ENCODE results near the gene PIK3C2G.

Gene PIK3C2G

DNA sequence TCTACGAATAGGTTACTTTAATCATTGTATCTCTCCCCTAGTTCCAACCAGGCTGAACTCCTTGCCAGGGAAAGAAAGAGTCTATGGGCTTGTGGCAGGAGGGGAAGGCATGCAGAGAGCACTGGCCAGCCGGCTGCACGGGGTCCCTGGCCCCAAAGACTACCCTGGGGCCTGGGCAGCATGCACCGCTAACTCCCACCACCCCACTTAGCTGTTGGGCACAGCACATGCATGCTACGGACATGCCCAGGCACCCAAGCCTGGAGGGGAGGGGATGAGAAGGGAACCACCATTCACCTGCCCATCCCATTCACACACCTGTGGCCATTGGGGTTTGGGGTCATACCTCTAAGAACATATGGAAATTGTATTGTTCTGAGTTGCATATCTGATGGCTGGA is 94.1 kb downstream of the PIK3C2G start:
- DNase-seq = no peak

DNA sequence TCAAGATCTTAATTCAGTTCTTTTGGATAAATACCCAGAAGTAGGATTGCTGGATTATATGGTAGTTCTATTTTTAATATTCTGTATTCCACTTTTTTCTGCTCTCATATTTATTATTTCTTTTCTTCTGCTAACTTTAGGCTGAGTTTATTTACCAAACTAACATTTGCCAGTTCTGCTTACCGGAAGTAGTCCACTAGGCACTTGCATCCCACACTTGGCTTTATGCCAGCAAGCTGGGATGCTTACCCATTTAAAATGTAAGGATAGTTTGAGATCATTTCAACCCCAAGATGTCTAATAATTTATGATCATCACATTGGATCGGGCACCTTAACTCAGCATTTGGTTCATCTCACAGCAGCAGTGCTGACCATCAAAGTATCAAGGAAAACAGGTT is 96.8 kb downstream of the PIK3C2G start:
- no peak for DNase-seq

DNA sequence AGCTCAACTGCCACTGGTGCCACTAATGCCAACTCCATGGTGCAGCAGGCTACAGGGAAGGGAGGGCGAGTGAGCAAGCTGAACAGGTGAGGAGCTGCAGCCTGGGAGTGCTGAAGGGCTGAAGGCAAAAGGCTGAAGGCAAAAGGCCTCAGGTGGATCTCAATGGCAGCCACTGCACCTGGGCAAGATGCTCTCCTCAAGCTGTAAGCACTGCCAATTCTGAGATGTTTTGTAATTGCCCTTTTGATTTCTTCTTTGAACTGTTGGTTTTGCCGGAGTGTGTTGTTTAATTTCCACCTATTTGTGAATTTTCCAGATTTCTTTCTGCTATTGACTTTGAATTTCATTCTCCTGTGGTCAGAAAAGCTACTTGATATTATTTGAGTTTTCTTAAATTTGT is 97.6 kb downstream of the PIK3C2G start:
- no peak for DNase-seq

DNA sequence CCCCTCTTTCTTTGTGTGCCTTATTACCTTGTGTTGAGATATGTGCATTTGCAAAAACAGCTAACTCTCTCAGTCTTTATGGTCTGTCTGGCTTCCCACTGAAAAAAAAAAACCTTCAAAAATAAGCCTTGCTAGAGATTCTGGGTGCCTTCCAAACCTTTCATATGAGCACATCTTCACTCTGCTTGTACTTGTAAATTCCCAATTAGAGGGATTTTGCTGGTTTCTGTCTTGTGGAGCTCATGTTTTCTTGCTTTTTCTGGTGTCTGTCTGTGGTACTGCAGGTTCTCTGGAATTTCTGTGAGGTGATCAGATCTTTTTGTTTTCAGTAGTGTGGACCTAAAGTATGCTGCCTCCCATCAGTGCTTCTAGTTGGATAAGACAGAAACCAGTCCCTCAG is 100.1 kb downstream of the PIK3C2G start:
- DNase-seq = no peak

DNA sequence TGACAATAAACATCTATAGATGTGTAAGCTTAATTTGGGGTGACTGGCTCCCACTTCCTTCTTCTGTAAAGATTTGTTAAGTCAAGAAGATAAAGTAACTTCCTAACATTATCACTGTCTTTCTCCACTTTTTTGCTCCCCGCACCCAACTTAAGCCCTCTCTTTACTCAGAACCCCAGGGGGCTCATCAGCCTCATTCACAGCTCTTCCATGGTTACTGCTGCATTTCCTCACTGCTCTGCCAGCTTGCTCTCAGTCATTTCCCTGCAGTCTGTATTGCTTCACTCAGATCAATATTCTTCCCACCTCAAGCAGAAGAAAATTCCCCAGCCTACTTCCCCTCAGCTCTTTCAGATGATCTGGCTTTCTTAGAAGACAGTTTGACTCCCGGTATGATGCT is 102.0 kb downstream of the PIK3C2G start:
- no peak for DNase-seq

DNA sequence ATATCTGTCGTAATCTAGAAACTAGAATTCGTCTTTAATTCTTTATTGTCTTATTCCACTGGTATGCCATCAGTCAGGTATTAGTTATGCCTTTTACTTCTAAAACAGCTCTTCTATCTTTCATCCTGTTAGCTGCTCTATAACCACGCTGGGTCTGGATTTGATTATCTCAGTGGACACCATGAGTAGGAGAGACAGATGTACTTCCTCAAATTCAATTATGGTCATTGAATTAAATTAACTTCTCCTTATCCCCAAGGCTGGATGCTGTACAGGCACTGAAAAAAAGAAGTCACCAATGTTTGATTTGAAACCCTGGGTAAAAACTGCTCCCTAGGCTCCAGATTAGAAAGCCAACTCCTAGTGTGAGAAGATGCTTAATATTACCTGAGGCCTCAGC is 107.3 kb downstream of the PIK3C2G start:
- no peak for DNase-seq

DNA sequence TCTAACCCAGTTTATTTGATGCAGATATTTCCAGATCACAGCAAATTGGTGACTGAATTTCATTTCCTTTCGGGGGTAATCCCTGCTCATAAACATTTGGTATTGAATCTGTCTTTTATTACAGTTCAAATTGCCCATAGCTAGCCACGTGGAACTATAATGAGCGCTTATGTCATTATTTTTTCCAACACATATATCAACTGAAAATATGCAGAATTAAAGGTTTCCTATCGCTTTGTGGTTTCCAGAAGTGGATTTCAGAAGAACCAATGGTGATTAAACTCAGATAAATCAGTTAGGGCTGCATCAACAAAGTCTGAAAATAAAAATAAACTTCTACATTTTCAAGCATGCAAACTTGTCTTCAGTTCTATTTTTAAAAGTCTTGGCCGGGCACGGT is 111.9 kb downstream of the PIK3C2G start:
- DNase-seq = no peak

DNA sequence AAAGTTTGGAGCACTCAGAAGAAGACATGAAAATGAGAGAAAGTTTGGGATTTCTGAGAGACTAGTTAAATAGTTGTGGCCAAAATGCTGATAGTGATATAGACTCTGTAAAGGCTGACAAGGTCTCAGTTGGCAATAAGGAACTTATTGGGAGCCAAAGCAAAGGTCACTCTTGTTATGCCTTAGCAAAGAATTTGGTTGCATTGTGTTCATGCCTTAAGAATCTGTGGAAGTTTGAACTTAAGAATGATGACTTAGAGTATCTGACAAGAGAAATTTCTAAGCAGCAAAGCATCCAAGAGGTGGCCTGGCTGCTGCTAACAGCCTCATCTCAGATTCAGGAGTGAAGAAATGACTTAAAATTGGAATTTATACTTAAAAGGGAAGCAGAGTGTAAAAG is 113.8 kb downstream of the PIK3C2G start:
- DNase-seq = no peak

DNA sequence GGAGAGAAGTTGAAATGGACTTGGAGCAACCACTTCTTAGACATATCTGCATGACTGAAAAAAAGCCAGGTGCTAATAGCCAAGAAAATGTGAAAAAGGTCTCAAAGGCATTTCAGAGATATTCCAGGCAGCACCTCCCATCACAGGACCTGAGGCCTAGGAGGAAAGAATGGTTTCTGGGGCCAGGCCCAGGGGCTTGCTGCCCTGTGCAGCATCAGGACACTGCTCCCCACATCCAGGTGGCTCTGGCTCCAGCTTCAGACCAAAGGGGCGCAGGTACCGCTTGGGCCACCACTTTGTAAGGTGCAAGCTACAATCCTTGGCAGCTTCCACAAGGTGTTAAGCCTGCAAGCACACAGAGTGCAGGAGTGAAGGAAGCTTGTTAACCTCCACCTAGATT is 114.3 kb downstream of the PIK3C2G start:
- no peak for DNase-seq

DNA sequence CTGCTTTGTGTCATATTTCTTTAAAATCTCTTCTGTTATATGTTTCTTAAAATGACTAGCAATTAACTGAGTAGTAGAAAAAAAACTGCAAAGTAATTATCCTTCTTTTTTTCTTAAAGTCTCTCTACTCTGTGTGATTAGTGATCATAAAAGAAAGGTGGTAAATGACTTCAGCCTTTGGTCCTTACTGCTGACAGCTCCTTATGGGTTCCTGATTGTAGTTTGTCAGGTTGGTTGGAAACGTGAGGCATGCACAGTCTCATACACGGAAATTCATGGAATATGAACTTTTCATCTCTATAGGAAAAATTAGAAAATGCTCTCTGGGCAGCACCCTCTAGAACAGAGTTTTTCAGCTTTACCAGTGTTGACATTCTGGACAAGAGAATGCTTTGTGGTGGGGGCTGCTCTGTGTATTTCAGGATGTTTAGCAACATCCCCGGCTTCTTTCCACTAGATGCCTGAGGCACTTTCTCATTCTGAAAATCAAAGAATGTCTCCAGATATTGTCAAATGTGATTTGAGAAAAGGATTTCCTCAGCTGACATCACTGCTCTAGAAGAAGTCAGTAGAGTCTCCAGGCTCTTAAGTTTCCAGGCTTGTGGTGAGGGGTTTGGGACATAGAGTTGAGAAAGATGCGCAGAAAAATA is 121.0 kb downstream of the PIK3C2G start:
- DNase-seq = no peak

DNA sequence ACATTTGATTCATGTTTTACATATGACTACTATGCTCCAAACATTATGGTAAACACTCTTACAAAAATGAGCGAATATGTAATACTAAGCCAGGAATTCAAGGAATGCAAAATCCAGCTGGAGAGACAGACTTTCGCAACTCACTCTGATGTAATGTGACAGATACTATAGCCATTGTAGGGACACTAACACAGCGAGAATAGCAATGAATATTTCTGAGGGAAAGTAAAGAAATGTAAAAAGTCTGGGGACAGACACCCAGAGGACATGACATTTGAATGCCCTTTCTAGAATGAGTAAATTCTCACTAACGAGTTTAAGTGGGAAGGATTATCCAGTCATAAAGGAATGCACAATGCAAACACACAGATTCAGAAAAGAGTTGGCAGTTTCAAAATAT is 121.9 kb downstream of the PIK3C2G start:
- no peak for DNase-seq

DNA sequence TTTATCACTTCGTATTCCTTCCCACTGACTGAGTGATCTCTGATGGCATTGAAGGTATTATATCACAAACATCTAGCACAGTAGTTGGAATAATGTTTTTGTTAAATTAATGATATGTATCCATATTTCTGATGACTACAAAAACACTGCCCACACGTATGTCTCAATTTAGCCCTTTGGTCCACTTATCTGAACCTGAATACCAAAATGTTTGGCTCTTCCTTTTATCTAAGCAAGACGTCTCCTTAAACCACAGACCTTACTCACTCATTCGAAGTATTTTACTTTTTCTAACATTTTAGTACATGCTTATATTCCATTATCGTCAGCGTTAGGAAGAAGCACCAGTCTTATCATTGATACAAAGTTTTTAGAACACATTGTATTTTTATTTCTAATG is 126.4 kb downstream of the PIK3C2G start:
- DNase-seq = no peak

DNA sequence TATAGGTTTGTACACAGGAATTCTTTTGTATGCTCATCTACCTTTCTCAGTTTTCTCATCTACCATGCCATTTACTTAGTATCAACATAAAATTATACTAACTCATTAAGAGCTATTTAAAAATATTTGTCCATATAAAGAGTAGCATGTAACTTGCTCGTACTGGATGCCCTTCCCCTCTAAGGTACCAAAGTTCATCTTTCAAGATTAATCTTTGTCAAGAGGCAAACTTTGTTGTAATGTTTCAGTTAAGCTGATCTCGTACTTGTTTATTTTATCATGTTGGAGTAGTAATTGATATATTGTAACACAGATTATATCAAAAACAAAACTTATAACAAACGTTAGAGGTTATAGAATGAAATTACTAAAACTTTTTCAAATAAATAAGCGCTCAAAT is 128.5 kb downstream of the PIK3C2G start:
- DNase-seq = no peak

DNA sequence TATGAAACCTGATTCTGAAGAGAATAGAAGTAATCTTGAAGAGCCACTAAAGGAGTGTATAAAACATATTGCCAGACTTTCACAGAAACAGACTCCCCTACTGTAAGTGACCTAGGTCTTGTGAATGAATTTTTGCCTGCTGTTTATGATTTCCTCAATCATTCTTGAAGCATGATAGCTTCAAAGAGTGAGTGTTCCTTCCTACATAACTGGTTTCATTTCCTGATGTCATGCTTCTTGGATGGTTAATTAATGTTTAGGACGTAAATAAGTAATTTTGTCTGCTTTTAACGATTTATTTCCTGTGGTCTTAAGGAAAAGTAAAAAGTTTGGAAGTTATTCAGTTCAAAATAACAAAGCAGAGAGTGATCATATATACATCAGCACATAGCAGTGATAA is 129.8 kb downstream of the PIK3C2G start:
- no peak for DNase-seq

DNA sequence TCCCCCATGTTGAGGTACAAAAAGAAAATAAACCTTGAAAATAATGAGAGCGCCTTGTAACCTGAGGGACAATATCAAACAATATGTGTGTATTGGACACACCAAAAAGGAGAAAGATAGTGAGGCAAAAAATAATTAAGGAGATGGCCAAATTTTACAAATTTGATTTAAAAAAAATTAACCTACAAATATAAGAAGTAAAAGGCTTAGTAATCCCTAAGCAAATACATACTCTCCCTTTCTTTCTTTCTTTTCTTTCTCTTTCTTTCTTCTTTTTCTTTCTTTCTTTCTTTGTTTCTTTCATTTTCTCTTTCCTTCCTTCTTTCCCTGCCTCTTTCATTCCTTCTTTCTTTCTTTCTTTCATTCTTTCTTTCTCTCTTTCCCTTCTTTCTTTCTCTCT is 133.4 kb downstream of the PIK3C2G start:
- no peak for DNase-seq

DNA sequence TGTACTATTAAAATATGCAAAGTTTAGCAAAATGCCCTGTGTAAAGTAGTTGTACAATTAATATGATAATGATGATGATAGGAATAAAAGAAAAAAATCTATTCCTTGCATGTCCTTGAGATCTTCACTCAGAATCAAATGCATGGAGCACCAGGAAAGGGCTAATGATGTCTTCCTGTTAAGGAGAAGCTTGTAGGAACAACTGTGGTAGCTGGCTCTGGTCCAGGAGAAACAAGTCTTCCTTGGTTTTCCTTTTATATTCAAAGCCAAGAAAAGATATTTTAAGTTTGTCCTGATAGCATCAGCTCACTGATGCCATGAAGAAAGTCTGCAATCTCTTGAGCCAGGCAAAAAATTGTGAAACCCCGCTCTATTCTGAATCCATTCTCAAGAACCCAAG is 138.9 kb downstream of the PIK3C2G start:
- DNase-seq = no peak

DNA sequence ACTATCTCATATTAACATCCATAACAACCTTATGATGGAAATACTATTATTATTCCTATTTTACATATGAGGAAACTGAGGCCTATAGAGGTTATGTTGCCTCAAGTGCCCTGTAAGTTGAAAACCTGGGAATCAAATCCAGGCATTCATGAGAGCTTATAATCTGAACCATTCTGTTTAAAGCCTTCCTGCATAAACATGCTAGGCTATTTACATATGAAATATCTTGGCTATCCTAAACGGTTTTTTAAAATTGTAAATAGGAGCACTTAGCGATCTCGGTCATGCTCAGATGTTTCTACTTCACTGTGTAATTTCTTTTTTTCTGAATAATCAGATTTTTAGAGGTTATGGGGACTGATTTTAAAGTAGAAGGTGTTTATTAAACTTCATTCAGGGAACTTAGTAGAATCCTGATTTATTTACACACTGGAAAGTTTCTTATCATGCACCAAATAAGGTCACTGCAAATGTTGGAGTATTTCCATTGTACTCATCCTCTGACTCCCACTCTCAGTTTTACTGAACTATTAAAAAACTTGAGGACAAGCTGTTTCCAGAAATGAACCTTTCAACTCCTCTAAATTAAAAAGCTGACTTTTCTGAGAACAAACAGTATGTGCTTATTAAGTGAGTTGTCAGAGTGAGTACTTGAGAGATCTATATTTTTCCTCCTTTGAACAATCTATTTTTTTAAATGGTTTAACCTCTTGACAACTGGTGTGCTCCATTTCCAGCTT is 141.7 kb downstream of the PIK3C2G start:
- DNase-seq = no peak

DNA sequence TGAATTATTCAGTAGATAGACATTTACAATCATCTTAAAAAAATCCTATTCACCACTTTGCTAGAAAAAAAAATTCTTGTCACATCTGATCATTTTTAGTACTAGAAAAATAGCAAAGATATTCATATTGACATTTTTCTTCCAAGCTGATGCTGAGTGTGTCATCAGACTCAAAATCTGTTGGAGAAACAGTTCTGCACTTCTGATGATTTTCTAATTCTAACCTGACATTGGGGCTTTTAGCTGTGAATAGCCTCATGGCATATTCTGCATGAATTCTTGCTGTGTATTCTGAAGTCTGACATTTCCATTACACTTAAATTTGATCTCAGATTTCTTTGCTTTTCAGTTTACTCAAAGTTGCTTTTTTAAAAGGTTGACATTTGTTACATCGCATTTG is 150.1 kb downstream of the PIK3C2G start:
- DNase-seq = no peak

DNA sequence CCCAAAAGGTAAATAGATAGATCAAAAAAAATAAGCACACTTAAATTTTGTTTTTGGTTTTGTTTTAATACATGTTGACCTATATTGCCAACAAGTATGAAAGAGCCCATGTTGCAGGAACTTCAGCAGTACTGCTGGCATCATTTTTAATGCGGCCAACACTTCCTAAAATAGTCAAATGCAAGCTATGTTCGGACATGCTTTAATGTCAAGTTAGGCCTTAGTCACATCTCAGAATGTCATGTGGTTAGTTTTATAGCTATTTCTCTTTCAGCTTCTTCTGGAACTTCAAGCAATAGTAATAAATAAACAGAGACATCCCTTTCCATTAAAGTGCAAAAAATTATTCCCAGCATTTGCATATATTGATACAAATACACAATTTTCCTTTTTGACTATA is 153.4 kb downstream of the PIK3C2G start:
- no peak for DNase-seq

DNA sequence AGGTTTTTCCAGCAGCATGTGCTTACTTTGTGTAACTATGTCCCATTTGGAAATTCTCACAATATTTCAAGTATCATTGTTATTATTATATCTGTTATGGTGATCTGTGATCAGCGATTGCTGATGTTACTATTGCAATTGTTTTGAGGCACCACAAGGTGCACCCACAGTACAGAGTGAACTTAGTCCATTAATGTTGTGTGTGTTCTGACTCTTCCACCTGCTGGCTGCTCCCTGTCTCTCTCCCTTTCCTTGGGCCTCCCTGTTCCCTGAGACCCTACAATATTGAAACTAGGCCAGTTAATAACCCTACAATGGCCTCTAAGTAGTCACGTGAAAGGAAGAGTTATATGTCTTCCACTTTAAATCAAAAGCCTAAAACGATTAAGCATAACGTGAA is 153.9 kb downstream of the PIK3C2G start:
- no peak for DNase-seq

DNA sequence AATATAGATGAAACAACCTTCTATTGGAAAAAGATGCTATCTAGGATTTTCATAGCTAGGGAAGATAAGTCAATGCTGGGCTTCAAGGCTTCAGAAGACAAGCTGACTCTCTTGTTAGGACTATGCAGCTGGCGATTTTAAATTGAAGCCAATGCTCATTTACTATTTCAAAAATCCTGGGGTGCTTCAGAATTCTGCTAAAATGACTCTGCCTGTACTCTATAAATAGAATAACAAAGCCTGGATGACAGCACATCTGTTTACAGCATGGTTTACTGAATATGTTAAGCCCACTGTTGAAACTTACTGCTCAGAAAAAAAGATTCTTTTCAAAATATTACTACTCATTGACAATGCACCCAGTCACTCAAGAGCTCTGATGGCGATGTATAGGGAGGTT is 155.1 kb downstream of the PIK3C2G start:
- DNase-seq = no peak

DNA sequence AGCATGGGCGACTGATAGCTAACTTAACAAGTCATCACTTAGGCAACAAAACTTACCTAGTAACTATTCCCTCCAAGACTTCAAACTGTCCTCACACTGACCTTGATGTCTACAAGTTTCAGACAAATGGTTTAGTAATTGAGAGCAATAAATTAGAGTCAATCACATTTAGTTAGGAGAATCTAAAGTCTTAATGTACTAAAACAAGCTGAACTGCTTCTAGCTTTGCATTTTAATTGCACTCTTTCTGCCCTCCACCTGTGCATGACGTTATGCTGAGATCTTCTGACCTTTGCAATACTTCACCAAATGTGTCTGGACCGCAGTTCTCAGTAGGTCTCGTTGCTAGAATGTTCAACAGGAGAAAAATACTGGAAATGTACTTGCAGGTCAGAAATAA is 158.0 kb downstream of the PIK3C2G start:
- DNase-seq = no peak

DNA sequence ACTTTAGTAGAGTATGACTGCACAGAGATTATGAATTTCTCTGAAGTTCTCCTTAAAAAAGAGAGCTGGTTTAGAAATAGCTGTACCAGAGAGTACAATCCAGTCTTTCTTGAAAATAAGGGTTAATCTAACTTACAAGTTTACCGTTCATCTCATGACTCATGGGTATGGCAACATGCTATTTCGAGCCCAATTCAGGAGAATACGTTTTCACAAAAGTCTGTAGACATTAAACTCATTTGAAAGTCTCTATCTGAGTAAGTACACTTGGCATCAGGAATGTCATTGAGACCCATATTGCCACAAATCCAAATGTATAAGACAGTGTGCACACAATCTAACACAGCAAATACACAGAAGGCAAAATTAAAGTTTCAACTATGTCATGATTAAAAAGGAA is 160.5 kb downstream of the PIK3C2G start:
- no peak for DNase-seq

DNA sequence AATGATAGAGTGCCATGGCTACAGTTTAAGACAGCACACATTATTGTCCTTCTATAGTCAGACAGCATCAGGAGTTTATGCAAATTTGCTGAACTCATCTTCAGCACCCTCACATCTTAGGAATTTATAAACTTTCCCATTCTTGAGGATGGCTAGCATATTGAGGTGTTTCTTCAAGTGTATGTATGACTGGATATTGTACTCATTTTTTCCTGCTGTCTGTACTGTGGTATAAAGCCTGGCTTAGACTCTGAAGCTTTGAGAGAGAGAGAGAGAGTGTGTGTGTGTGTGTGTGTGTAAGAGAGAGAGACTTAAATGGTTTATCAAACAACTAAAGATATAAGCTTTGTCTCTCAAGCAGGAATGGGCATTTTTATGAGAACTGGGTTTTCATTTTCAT is 161.6 kb downstream of the PIK3C2G start:
- no peak for DNase-seq

DNA sequence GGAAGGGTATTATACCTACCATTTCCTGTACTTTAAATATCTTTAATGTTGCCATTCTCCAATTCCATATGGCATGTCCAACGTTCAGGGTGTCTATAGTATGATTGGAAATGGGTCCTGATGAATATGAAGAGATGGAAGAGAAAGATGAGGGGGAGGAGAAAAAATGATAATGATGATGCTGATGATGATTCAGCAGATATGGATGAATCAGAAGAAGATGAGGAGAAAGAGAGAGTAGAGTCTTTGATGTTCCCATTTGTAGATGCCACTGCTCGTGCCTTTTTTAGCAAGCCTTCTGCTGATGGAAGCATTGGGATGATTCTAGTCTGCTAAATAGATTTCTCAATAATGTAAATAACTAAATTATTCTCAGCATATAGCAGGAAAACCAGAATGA is 163.5 kb downstream of the PIK3C2G start:
- no peak for DNase-seq

Measured in hippocampal formation (tissue), 2 donors.